ENCODE results near the gene CACNA1C.

CACNA1C gene

GRCh38 chr12:2054091-2055018 lies 1.6 kb downstream of the CACNA1C start:
- Histone ChIP-seq H3K36me3 (ENCODE audit: control insufficient read depth in 2 of 2, insufficient read depth in 2 of 2, low read length in 2 of 2) (no peaks in the 10 kb centered on the region), H3K4me3 (ENCODE audit: low read length in 2 of 2) (peak overlapping the region; percentile 34 to 44), H3K27ac (ENCODE audit: low read depth in 2 of 2, low read length in 2 of 2) (peak overlapping the region in 1 of 2 donors; percentile 35), H3K27me3 (ENCODE audit: control insufficient read depth in 2 of 2, insufficient read depth in 2 of 2, low read length in 2 of 2) (peaks cover 29 to 33% of the 10 kb centered on the region in 2 donors), H3K9ac (ENCODE audit: low read depth in 1 of 2, low read length in 2 of 2) (peak overlapping the region in 1 of 2 donors; percentile 27), H3K9me3 (ENCODE audit: control insufficient read depth in 2 of 2, low read length in 2 of 2) (no peaks in the 10 kb centered on the region), H3K4me1 (ENCODE audit: control insufficient read depth in 2 of 2, insufficient read depth in 2 of 2, low read length in 2 of 2) (peaks cover 0 to 8% of the 10 kb centered on the region in 2 donors)

- H3K4me1 ChIP-seq (ENCODE audit: control insufficient read depth in 2 of 2, insufficient read depth in 2 of 2, low read length in 2 of 2): peaks cover 0 to 5% of the 10 kb centered on the region in 2 donors
- no peak overlapping the region for H3K4me3 ChIP-seq (ENCODE audit: low read length in 2 of 2)
- H3K27me3 ChIP-seq (ENCODE audit: control insufficient read depth in 2 of 2, insufficient read depth in 2 of 2, low read length in 2 of 2): peaks cover 18 to 21% of the 10 kb centered on the region in 2 donors
- H3K9me3 ChIP-seq (ENCODE audit: control insufficient read depth in 2 of 2, low read length in 2 of 2): no peaks in the 10 kb centered on the region
- H3K36me3 ChIP-seq (ENCODE audit: control insufficient read depth in 2 of 2, insufficient read depth in 2 of 2, low read length in 2 of 2): no peaks in the 10 kb centered on the region
- H3K9ac ChIP-seq (ENCODE audit: low read depth in 1 of 2, low read length in 2 of 2): no peak overlapping the region
- no peak overlapping the region for H3K27ac ChIP-seq (ENCODE audit: low read depth in 2 of 2, low read length in 2 of 2)
These were observed 4.4 kb downstream of the CACNA1C start for GRCh38 chr12:2057041-2057794.

- Histone ChIP-seq H3K9ac (ENCODE audit: low read depth in 1 of 2, low read length in 2 of 2) (no peak overlapping the region), H3K4me3 (ENCODE audit: low read length in 2 of 2) (no peak overlapping the region), H3K27ac (ENCODE audit: low read depth in 2 of 2, low read length in 2 of 2) (no peak overlapping the region), H3K36me3 (ENCODE audit: control insufficient read depth in 2 of 2, insufficient read depth in 2 of 2, low read length in 2 of 2) (no peaks in the 10 kb centered on the region), H3K4me1 (ENCODE audit: control insufficient read depth in 2 of 2, insufficient read depth in 2 of 2, low read length in 2 of 2) (peaks cover 0 to 4% of the 10 kb centered on the region in 2 donors), H3K27me3 (ENCODE audit: control insufficient read depth in 2 of 2, insufficient read depth in 2 of 2, low read length in 2 of 2) (peaks cover 18 to 21% of the 10 kb centered on the region in 2 donors), H3K9me3 (ENCODE audit: control insufficient read depth in 2 of 2, low read length in 2 of 2) (no peaks in the 10 kb centered on the region)
These were observed 5.1 kb downstream of the CACNA1C start for GRCh38 chr12:2057795-2058408.

- Histone ChIP-seq H3K27me3 (ENCODE audit: control insufficient read depth in 2 of 2, insufficient read depth in 2 of 2, low read length in 2 of 2) (peaks cover 16 to 18% of the 10 kb centered on the region in 2 donors), H3K36me3 (ENCODE audit: control insufficient read depth in 2 of 2, insufficient read depth in 2 of 2, low read length in 2 of 2) (no peaks in the 10 kb centered on the region), H3K4me3 (ENCODE audit: low read length in 2 of 2) (no peak overlapping the region), H3K9me3 (ENCODE audit: control insufficient read depth in 2 of 2, low read length in 2 of 2) (no peaks in the 10 kb centered on the region), H3K4me1 (ENCODE audit: control insufficient read depth in 2 of 2, insufficient read depth in 2 of 2, low read length in 2 of 2) (no peaks in the 10 kb centered on the region), H3K27ac (ENCODE audit: low read depth in 2 of 2, low read length in 2 of 2) (no peak overlapping the region), H3K9ac (ENCODE audit: low read depth in 1 of 2, low read length in 2 of 2) (no peak overlapping the region)
These were observed 6.0 kb downstream of the CACNA1C start for GRCh38 chr12:2058837-2059236.

GRCh38 chr12:2061402-2061801 lies 8.6 kb downstream of the CACNA1C start:
- Histone ChIP-seq H3K27me3 (ENCODE audit: control insufficient read depth in 2 of 2, insufficient read depth in 2 of 2, low read length in 2 of 2) (peaks cover 0 to 4% of the 10 kb centered on the region in 2 donors), H3K4me1 (ENCODE audit: control insufficient read depth in 2 of 2, insufficient read depth in 2 of 2, low read length in 2 of 2) (no peaks in the 10 kb centered on the region), H3K27ac (ENCODE audit: low read depth in 2 of 2, low read length in 2 of 2) (no peak overlapping the region), H3K9ac (ENCODE audit: low read depth in 1 of 2, low read length in 2 of 2) (no peak overlapping the region), H3K4me3 (ENCODE audit: low read length in 2 of 2) (no peak overlapping the region), H3K9me3 (ENCODE audit: control insufficient read depth in 2 of 2, low read length in 2 of 2) (no peaks in the 10 kb centered on the region), H3K36me3 (ENCODE audit: control insufficient read depth in 2 of 2, insufficient read depth in 2 of 2, low read length in 2 of 2) (no peaks in the 10 kb centered on the region)

GRCh38 chr12:2064071-2064507 lies 11.3 kb downstream of the CACNA1C start:
- H3K4me3 ChIP-seq (ENCODE audit: low read length in 2 of 2): peak overlapping the region in 1 of 2 donors; percentile 41
- no peaks in the 10 kb centered on the region for H3K4me1 ChIP-seq (ENCODE audit: control insufficient read depth in 2 of 2, insufficient read depth in 2 of 2, low read length in 2 of 2)
- no peaks in the 10 kb centered on the region for H3K27me3 ChIP-seq (ENCODE audit: control insufficient read depth in 2 of 2, insufficient read depth in 2 of 2, low read length in 2 of 2)
- H3K9me3 ChIP-seq (ENCODE audit: control insufficient read depth in 2 of 2, low read length in 2 of 2): no peaks in the 10 kb centered on the region
- H3K36me3 ChIP-seq (ENCODE audit: control insufficient read depth in 2 of 2, insufficient read depth in 2 of 2, low read length in 2 of 2): no peaks in the 10 kb centered on the region
- H3K27ac ChIP-seq (ENCODE audit: low read depth in 2 of 2, low read length in 2 of 2): peak overlapping the region in 1 of 2 donors; percentile 27
- no peak overlapping the region for H3K9ac ChIP-seq (ENCODE audit: low read depth in 1 of 2, low read length in 2 of 2)

- no peaks in the 10 kb centered on the region for H3K4me1 ChIP-seq (ENCODE audit: control insufficient read depth in 2 of 2, insufficient read depth in 2 of 2, low read length in 2 of 2)
- H3K9me3 ChIP-seq (ENCODE audit: control insufficient read depth in 2 of 2, low read length in 2 of 2): no peaks in the 10 kb centered on the region
- no peaks in the 10 kb centered on the region for H3K27me3 ChIP-seq (ENCODE audit: control insufficient read depth in 2 of 2, insufficient read depth in 2 of 2, low read length in 2 of 2)
- H3K36me3 ChIP-seq (ENCODE audit: control insufficient read depth in 2 of 2, insufficient read depth in 2 of 2, low read length in 2 of 2): no peaks in the 10 kb centered on the region
- H3K4me3 ChIP-seq (ENCODE audit: low read length in 2 of 2): no peak overlapping the region
- no peak overlapping the region for H3K27ac ChIP-seq (ENCODE audit: low read depth in 2 of 2, low read length in 2 of 2)
- H3K9ac ChIP-seq (ENCODE audit: low read depth in 1 of 2, low read length in 2 of 2): no peak overlapping the region
These were observed 15.9 kb downstream of the CACNA1C start for GRCh38 chr12:2068653-2069052.

- no peaks in the 10 kb centered on the region for H3K36me3 ChIP-seq (ENCODE audit: control insufficient read depth in 2 of 2, insufficient read depth in 2 of 2, low read length in 2 of 2)
- no peak overlapping the region for H3K27ac ChIP-seq (ENCODE audit: low read depth in 2 of 2, low read length in 2 of 2)
These were observed 17.8 kb downstream of the CACNA1C start for GRCh38 chr12:2070440-2071045.

GRCh38 chr12:2074792-2075191 lies 22.0 kb downstream of the CACNA1C start:
- H3K4me3 ChIP-seq (ENCODE audit: low read length in 2 of 2): no peak overlapping the region
- no peaks in the 10 kb centered on the region for H3K4me1 ChIP-seq (ENCODE audit: control insufficient read depth in 2 of 2, insufficient read depth in 2 of 2, low read length in 2 of 2)

More at GRCh38 chr12:2070440-2071045, 17.8 kb downstream of the CACNA1C start:
- H3K27me3 ChIP-seq (ENCODE audit: control insufficient read depth in 2 of 2, insufficient read depth in 2 of 2, low read length in 2 of 2): no peaks in the 10 kb centered on the region
- no peak overlapping the region for H3K9ac ChIP-seq (ENCODE audit: low read depth in 1 of 2, low read length in 2 of 2)
- H3K4me3 ChIP-seq (ENCODE audit: low read length in 2 of 2): no peak overlapping the region
- no peaks in the 10 kb centered on the region for H3K9me3 ChIP-seq (ENCODE audit: control insufficient read depth in 2 of 2, low read length in 2 of 2)
- H3K4me1 ChIP-seq (ENCODE audit: control insufficient read depth in 2 of 2, insufficient read depth in 2 of 2, low read length in 2 of 2): no peaks in the 10 kb centered on the region

More at GRCh38 chr12:2074792-2075191, 22.0 kb downstream of the CACNA1C start:
- Histone ChIP-seq H3K27me3 (ENCODE audit: control insufficient read depth in 2 of 2, insufficient read depth in 2 of 2, low read length in 2 of 2) (no peaks in the 10 kb centered on the region), H3K27ac (ENCODE audit: low read depth in 2 of 2, low read length in 2 of 2) (peak overlapping the region in 1 of 2 donors; percentile 40), H3K9ac (ENCODE audit: low read depth in 1 of 2, low read length in 2 of 2) (no peak overlapping the region), H3K36me3 (ENCODE audit: control insufficient read depth in 2 of 2, insufficient read depth in 2 of 2, low read length in 2 of 2) (no peaks in the 10 kb centered on the region), H3K9me3 (ENCODE audit: control insufficient read depth in 2 of 2, low read length in 2 of 2) (no peaks in the 10 kb centered on the region)
